SU-DHL-6 (cell line): ENCODE results near the gene PTPRA.

ENCODE experiments used
- H2AFZ ChIP-seq: fragments of 200-600 bp; sonication (generic); 2 replicates; pipeline ENCODE4 v1.6.1; 2014; ENCODE audit warnings: low read depth, mild to moderate bottlenecking, moderate library complexity, mixed read lengths, antibody characterized with exemption, low read length; ENCODE audit not compliant: severe bottlenecking
- H3F3A ChIP-seq: fragments of 200-600 bp; shearing (Covaris generic); 2 replicates; pipeline ENCODE4 v1.6.0; 2016; ENCODE audit warnings: antibody characterized with exemption, mild to moderate bottlenecking; ENCODE audit not compliant: insufficient read depth
- H3K27ac ChIP-seq: fragments of 200-600 bp; sonication (generic); 2 replicates; pipeline ENCODE4 v1.5.1; 2016; ENCODE audit warnings: low read depth, mild to moderate bottlenecking, low read length, moderate library complexity, mixed read lengths
- H3K27me3 ChIP-seq: fragments of 200-600 bp; sonication (generic), shearing (Covaris generic); 2 replicates; pipeline ENCODE4 v1.6.0; 2014; ENCODE audit warnings: mild to moderate bottlenecking, low read length
- H3K36me3 ChIP-seq: fragments of 200-600 bp; sonication (generic); 2 replicates; pipeline ENCODE4 v1.6.1; 2014; ENCODE audit warnings: mild to moderate bottlenecking, low read length, mixed read lengths
- H3K4me2 ChIP-seq: fragments of 300-600, 200-600 bp; shearing (Covaris generic), sonication (generic); 2 replicates; pipeline ENCODE4 v1.6.0; 2014; ENCODE audit warnings: low read length, low read depth, mild to moderate bottlenecking; ENCODE audit not compliant: poor library complexity, severe bottlenecking
- H3K4me3 ChIP-seq: fragments of 200-600 bp; sonication (generic); 2 replicates; pipeline ENCODE4 v1.5.1; 2014; ENCODE audit warnings: antibody characterized with exemption, low read length, mild to moderate bottlenecking, mixed read lengths; ENCODE audit not compliant: insufficient read depth, poor library complexity, severe bottlenecking
- H3K79me2 ChIP-seq: fragments of 200-600 bp; sonication (generic); 2 replicates; pipeline ENCODE4 v1.6.1; 2014; ENCODE audit warnings: mild to moderate bottlenecking, low read length, moderate library complexity; ENCODE audit not compliant: insufficient read depth
- H3K9ac ChIP-seq: fragments of 200-600 bp; sonication (generic); 2 replicates; pipeline ENCODE4 v1.7.0; 2014; ENCODE audit warnings: mild to moderate bottlenecking, low read length
- H3K9me2 ChIP-seq: fragments of 200-600 bp; sonication (generic); replicated peaks from 2 replicates; pipeline ENCODE4 v1.6.1; 2014; ENCODE audit warnings: low read length; ENCODE audit not compliant: insufficient read depth
- H3K9me3 ChIP-seq: fragments of 200-600 bp; sonication (generic); 2 replicates; pipeline ENCODE4 v1.6.1; 2014; ENCODE audit warnings: low read length, mixed read lengths; ENCODE audit not compliant: insufficient read depth
- H4K20me1 ChIP-seq: fragments of 200-600 bp; sonication (generic); 2 replicates; pipeline ENCODE4 v1.6.1; 2014; ENCODE audit warnings: low read depth, mild to moderate bottlenecking, antibody characterized with exemption, low read length, moderate library complexity, mixed read lengths
- EZH2phosphoT487 ChIP-seq: fragments of 200-600 bp; sonication (generic), shearing (Covaris generic); conservative IDR thresholded peaks from 2 replicates; pipeline ENCODE4 v1.6.1; 2018; ENCODE audit warnings: mild to moderate bottlenecking, antibody characterized with exemption, low read length, moderate library complexity, mixed read lengths
- TF ChIP-seq, protein P1 (sequence below): fragments of 200-600 bp; sonication (generic); IDR thresholded peaks from one replicate; pipeline ENCODE4 v1.5.1; 2017; ENCODE audit warnings: antibody characterized with exemption, mild to moderate bottlenecking, low read length, moderate library complexity; ENCODE audit not compliant: insufficient read depth, poor library complexity, severe bottlenecking

Gene PTPRA

DNA sequence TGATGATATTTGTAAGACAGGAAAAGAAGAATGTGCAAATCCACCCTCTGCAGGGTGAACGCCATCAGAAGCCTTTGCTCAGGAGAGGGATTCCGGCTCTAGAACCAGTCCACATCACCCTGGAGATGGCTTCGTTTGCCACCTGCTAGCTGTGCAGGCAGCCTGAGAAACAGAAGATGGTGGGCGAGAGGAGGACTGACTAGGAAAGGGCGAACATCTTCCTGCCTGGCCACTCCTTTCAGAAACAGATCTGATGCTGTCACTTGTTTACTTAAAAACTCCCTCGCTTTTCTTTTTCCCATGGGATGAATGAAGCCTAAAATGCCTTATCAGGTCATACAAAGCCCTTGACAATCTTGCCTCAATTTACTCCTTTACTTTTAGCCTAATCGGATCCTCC is 1.2 kb downstream of the PTPRA start:
- H3K79me2 ChIP-seq = peaks cover 57% of the 10 kb centered on the region
- no peaks in the 10 kb centered on the region for H4K20me1 ChIP-seq
- no peaks in the 10 kb centered on the region for H3K27me3 ChIP-seq
- TF ChIP-seq, protein P1, sequence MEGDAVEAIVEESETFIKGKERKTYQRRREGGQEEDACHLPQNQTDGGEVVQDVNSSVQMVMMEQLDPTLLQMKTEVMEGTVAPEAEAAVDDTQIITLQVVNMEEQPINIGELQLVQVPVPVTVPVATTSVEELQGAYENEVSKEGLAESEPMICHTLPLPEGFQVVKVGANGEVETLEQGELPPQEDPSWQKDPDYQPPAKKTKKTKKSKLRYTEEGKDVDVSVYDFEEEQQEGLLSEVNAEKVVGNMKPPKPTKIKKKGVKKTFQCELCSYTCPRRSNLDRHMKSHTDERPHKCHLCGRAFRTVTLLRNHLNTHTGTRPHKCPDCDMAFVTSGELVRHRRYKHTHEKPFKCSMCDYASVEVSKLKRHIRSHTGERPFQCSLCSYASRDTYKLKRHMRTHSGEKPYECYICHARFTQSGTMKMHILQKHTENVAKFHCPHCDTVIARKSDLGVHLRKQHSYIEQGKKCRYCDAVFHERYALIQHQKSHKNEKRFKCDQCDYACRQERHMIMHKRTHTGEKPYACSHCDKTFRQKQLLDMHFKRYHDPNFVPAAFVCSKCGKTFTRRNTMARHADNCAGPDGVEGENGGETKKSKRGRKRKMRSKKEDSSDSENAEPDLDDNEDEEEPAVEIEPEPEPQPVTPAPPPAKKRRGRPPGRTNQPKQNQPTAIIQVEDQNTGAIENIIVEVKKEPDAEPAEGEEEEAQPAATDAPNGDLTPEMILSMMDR = no peak
- no peak for TF ChIP-seq EZH2phosphoT487
- H3F3A ChIP-seq = 0 out of 2 replicates have a peak, but pooled peaks cover 11% of the 10 kb centered on the region
- no peak overlapping the region for H2AFZ ChIP-seq
- H3K4me2 ChIP-seq = peak overlapping the region; percentile 94
- no peaks in the 10 kb centered on the region for H3K9me3 ChIP-seq
- no peaks in the 10 kb centered on the region for H3K9me2 ChIP-seq
- H3K9ac ChIP-seq = peak overlapping the region; percentile 86
- no peaks in the 10 kb centered on the region for H3K36me3 ChIP-seq
- H3K27ac ChIP-seq = peak overlapping the region; percentile 61; the same call in 1 of the 2 replicates
- peak overlapping the region; percentile 72 for H3K4me3 ChIP-seq

DNA sequence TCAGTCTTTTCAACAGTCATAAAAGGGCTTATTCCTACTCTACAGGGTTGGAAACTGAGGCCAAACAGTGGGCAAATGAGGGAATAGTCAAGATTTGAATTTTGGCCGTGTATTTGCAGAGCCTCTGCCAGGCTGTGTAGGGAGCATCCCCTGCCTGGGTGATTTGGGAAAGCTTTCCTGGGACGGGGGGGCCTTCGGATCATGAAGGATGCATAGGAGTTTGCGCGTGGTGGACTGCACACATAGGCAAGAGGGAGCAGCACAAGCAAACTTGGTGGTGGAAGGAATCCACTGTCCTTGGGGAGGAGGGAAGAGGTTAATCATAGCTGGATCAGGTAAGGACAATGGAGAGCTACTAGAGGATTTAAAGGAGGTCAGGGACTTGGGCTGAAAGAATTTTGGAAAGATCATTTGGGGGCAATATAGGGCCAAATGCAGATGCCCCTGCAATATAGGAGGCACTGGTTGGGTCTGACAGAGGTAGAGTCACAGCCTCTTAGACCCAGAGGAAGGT is 2.5 kb downstream of the PTPRA start:
- H3K9me2 ChIP-seq = no peaks in the 10 kb centered on the region
- no peaks in the 10 kb centered on the region for H3K27me3 ChIP-seq
- no peak overlapping the region for H2AFZ ChIP-seq
- H3K27ac ChIP-seq = no peak overlapping the region
- peak overlapping the region; percentile 94 for H3K4me2 ChIP-seq
- 0 out of 2 replicates have a peak, but pooled peaks cover 11% of the 10 kb centered on the region for H3F3A ChIP-seq
- TF ChIP-seq EZH2phosphoT487 = no peak
- TF ChIP-seq, protein P1 = no peak
- peak overlapping the region; percentile 4; the same call in 1 of the 2 replicates for H3K9ac ChIP-seq
- no peak overlapping the region for H3K4me3 ChIP-seq
- H3K79me2 ChIP-seq = peaks cover 70% of the 10 kb centered on the region
- H4K20me1 ChIP-seq = no peaks in the 10 kb centered on the region
- no peaks in the 10 kb centered on the region for H3K36me3 ChIP-seq
- H3K9me3 ChIP-seq = no peaks in the 10 kb centered on the region

DNA sequence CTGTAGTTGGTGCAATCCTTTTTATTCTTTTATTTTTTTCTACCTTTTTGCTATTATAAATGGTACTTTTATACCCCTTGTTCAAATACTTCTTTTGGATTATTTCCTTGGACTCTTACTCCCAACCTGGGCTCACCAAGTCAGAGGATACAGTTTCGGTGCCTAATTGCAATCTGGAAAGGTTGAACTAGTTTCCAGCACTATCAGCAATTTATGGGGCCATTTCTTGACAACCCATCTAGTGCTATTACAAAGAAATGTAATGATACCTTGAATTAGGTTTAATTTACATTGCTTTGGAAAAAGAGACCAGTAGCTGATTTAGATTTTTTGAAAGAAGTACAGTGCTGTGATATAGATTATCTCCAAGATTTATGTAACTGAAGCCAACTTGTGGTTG is 5.2 kb downstream of the PTPRA start:
- 0 out of 2 replicates have a peak, but pooled peaks cover 5% of the 10 kb centered on the region for H3F3A ChIP-seq
- no peak overlapping the region for H3K4me2 ChIP-seq
- H3K27me3 ChIP-seq = no peaks in the 10 kb centered on the region
- no peak overlapping the region for H2AFZ ChIP-seq
- no peak for TF ChIP-seq EZH2phosphoT487
- TF ChIP-seq, protein P1 = no peak
- H4K20me1 ChIP-seq = no peaks in the 10 kb centered on the region
- peaks cover 96% of the 10 kb centered on the region for H3K79me2 ChIP-seq
- no peak overlapping the region for H3K4me3 ChIP-seq
- no peaks in the 10 kb centered on the region for H3K9me3 ChIP-seq
- no peaks in the 10 kb centered on the region for H3K9me2 ChIP-seq
- H3K27ac ChIP-seq = no peak overlapping the region
- no peak overlapping the region for H3K9ac ChIP-seq
- H3K36me3 ChIP-seq = no peaks in the 10 kb centered on the region
